ENCODE results near the gene KSR1. TPM values are rescaled to one million over a fixed set of nuclear protein-coding genes. Genes with fewer than 3 reads are reported as not detected.
A peak's percentile ranks its signal among the peaks of the same experiment; 100 is the strongest.

The KSR1 gene
- total and polyA plus RNA-seq, 9 of the 15 experiments (the other 6 are each of a cell fraction or from before 2014, with no cell fraction given), result 1.4 to 51.7 (median 18.4) TPM

DNA sequence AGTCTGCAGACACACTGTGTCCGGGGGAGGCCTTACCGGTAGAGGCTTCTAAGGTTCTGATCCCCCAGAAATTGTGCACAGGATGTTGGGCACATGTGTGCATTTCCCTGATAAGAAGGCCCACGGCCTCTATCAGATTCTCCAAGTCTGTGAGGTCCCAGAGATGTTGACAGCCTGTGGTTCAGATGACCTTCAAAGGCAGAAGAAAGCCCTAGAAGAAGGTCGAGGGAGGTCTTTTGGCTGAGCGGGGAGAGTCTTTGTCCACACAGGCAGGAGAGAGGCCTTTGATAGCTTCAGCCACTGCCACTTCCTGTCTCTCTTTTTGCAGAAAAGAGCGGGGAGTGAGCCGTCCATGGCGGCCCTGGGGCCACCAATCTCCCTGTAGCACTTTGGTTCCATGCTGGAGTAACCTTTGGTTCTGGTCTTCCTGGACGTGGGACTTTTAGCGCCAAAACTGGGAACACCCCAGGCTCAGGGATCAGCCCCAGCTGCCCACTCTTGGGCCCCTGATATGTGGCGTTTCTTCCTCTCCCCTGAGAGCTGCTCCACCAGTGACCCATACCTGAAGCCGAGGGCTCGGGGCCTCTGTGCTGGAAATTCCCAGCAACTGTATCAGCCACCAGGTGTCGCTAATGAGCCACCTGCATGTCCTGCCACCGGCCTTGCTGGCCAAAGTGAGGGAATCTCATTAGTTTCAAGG, 146.6 kb downstream of the KSR1 start (continued):
- TF ChIP-seq ZNF699 (CRISPR knock-in tag; IDR thresholded peaks at IDR 0.05; ENCODE audit: insufficient replicate concordance), result no peak
- TF ChIP-seq MCM7 (IDR thresholded peaks at IDR 0.05), result no peak
- TF ChIP-seq, protein P1, sequence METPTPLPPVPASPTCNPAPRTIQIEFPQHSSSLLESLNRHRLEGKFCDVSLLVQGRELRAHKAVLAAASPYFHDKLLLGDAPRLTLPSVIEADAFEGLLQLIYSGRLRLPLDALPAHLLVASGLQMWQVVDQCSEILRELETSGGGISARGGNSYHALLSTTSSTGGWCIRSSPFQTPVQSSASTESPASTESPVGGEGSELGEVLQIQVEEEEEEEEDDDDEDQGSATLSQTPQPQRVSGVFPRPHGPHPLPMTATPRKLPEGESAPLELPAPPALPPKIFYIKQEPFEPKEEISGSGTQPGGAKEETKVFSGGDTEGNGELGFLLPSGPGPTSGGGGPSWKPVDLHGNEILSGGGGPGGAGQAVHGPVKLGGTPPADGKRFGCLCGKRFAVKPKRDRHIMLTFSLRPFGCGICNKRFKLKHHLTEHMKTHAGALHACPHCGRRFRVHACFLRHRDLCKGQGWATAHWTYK (CRISPR knock-in tag; IDR thresholded peaks at IDR 0.05), result peak; percentile 42
- TF ChIP-seq, protein P2, sequence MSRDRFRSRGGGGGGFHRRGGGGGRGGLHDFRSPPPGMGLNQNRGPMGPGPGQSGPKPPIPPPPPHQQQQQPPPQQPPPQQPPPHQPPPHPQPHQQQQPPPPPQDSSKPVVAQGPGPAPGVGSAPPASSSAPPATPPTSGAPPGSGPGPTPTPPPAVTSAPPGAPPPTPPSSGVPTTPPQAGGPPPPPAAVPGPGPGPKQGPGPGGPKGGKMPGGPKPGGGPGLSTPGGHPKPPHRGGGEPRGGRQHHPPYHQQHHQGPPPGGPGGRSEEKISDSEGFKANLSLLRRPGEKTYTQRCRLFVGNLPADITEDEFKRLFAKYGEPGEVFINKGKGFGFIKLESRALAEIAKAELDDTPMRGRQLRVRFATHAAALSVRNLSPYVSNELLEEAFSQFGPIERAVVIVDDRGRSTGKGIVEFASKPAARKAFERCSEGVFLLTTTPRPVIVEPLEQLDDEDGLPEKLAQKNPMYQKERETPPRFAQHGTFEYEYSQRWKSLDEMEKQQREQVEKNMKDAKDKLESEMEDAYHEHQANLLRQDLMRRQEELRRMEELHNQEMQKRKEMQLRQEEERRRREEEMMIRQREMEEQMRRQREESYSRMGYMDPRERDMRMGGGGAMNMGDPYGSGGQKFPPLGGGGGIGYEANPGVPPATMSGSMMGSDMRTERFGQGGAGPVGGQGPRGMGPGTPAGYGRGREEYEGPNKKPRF (IDR thresholded peaks at IDR 0.05; ENCODE audit: low read depth, low read length), result no peak
- TF ChIP-seq PHF21A (IDR thresholded peaks at IDR 0.05; ENCODE audit: borderline replicate concordance, low read depth), result no peak
- no peak for TF ChIP-seq JUN (IDR thresholded peaks at IDR 0.05; ENCODE audit: borderline replicate concordance, low read depth, low read length)
- TF ChIP-seq JUN (CRISPR knock-in tag; IDR thresholded peaks at IDR 0.05; ENCODE audit: borderline replicate concordance), result no peak
- no peak for TF ChIP-seq HMG20A (CRISPR knock-in tag; conservative IDR thresholded peaks at IDR 0.05)
- TF ChIP-seq SUPT5H (IDR thresholded peaks at IDR 0.05), result no peak
- TF ChIP-seq, protein P3, sequence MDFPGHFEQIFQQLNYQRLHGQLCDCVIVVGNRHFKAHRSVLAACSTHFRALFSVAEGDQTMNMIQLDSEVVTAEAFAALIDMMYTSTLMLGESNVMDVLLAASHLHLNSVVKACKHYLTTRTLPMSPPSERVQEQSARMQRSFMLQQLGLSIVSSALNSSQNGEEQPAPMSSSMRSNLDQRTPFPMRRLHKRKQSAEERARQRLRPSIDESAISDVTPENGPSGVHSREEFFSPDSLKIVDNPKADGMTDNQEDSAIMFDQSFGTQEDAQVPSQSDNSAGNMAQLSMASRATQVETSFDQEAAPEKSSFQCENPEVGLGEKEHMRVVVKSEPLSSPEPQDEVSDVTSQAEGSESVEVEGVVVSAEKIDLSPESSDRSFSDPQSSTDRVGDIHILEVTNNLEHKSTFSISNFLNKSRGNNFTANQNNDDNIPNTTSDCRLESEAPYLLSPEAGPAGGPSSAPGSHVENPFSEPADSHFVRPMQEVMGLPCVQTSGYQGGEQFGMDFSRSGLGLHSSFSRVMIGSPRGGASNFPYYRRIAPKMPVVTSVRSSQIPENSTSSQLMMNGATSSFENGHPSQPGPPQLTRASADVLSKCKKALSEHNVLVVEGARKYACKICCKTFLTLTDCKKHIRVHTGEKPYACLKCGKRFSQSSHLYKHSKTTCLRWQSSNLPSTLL (IDR thresholded peaks at IDR 0.05), result no peak
- peak in 1 of 2 experiments; percentile 44; a peak in 2 of 4 replicates for TF ChIP-seq NRF1 (conservative IDR thresholded peaks at IDR 0.05 in 1 of 2, IDR thresholded peaks at IDR 0.05 in 1 of 2)
- TF ChIP-seq CHD2 (IDR thresholded peaks at IDR 0.05; ENCODE audit: low read depth, low read length), result no peak
- TF ChIP-seq TCFL5 (CRISPR knock-in tag; conservative IDR thresholded peaks at IDR 0.05), result no peak
- TF ChIP-seq, protein P4, sequence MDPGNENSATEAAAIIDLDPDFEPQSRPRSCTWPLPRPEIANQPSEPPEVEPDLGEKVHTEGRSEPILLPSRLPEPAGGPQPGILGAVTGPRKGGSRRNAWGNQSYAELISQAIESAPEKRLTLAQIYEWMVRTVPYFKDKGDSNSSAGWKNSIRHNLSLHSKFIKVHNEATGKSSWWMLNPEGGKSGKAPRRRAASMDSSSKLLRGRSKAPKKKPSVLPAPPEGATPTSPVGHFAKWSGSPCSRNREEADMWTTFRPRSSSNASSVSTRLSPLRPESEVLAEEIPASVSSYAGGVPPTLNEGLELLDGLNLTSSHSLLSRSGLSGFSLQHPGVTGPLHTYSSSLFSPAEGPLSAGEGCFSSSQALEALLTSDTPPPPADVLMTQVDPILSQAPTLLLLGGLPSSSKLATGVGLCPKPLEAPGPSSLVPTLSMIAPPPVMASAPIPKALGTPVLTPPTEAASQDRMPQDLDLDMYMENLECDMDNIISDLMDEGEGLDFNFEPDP (CRISPR knock-in tag; IDR thresholded peaks at IDR 0.05), result no peak
- TF ChIP-seq ESRRA (IDR thresholded peaks at IDR 0.05; ENCODE audit: borderline replicate concordance, low read depth), result peak; percentile 100
- TF ChIP-seq, protein P5, sequence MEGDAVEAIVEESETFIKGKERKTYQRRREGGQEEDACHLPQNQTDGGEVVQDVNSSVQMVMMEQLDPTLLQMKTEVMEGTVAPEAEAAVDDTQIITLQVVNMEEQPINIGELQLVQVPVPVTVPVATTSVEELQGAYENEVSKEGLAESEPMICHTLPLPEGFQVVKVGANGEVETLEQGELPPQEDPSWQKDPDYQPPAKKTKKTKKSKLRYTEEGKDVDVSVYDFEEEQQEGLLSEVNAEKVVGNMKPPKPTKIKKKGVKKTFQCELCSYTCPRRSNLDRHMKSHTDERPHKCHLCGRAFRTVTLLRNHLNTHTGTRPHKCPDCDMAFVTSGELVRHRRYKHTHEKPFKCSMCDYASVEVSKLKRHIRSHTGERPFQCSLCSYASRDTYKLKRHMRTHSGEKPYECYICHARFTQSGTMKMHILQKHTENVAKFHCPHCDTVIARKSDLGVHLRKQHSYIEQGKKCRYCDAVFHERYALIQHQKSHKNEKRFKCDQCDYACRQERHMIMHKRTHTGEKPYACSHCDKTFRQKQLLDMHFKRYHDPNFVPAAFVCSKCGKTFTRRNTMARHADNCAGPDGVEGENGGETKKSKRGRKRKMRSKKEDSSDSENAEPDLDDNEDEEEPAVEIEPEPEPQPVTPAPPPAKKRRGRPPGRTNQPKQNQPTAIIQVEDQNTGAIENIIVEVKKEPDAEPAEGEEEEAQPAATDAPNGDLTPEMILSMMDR (IDR thresholded peaks at IDR 0.05 in 2 of 3, conservative IDR thresholded peaks at IDR 0.05 in 1 of 3; ENCODE audit: insufficient read depth in 2 of 3, low read depth in 1 of 3, low read length in 3 of 3), result peak; percentile 95 to 99 (median 96)
- TF ChIP-seq, protein P6, sequence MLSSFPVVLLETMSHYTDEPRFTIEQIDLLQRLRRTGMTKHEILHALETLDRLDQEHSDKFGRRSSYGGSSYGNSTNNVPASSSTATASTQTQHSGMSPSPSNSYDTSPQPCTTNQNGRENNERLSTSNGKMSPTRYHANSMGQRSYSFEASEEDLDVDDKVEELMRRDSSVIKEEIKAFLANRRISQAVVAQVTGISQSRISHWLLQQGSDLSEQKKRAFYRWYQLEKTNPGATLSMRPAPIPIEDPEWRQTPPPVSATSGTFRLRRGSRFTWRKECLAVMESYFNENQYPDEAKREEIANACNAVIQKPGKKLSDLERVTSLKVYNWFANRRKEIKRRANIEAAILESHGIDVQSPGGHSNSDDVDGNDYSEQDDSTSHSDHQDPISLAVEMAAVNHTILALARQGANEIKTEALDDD (IDR thresholded peaks at IDR 0.05), result no peak; the same call in 1 of the 2 replicates
- no peak for TF ChIP-seq KAT2B (IDR thresholded peaks at IDR 0.05; ENCODE audit: low read depth, low read length)
